Gastroesophageal sphincter (tissue), 3 donors: ENCODE results near the gene FRMPD1.

ENCODE experiments used
- CTCF ChIP-seq, 4 experiments: fragments of 200-600 bp in 2 of 4; fragments of 450-650 bp in 2 of 4; sonication (generic) in 1 of 4; IDR thresholded peaks; one replicate each; pipeline ENCODE4 v1.5.1; 2017 to 2019; ENCODE audit warnings: antibody characterized with exemption in 4 of 4, mild to moderate bottlenecking in 2 of 4, moderate library complexity in 2 of 4
- EP300 ChIP-seq: sonication (generic); formaldehyde crosslinking; IDR thresholded peaks from one replicate; pipeline ENCODE4 v1.6.1; 2017; ENCODE audit warnings: antibody characterized with exemption, mild to moderate bottlenecking
- POLR2A ChIP-seq, 2 donors: fragments of 450-650 bp; IDR thresholded peaks; one replicate each; pipeline ENCODE4 v1.6.1; 2017; ENCODE audit warnings: antibody characterized with exemption in 2 of 2, mild to moderate bottlenecking in 2 of 2, moderate library complexity in 1 of 2
- POLR2AphosphoS5 ChIP-seq: sonication (generic); formaldehyde crosslinking; IDR thresholded peaks from one replicate; pipeline ENCODE4 v1.6.1; 2017; ENCODE audit warnings: antibody characterized with exemption

DNA sequence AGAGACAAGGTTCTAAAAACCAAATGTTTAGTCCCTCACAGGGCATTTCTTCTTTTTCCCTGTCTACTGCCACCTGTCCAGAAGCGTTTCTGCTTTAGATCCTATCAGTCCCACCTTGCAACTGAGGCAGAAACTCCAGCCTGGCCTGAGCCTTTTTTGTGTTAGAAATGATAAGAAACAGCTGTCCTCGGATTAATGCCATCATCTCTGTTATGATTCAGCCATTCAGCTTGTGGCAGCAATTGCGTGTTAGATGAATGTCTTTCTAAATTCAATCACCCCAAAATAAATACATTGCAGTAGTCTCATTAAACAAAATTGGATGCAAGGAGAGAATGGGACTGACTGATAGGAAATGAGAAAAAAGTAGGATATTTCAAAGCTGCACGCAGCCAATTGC, 28.3 kb upstream of the FRMPD1 start:
- TF ChIP-seq CTCF (IDR thresholded peaks at IDR 0.05) (no peak), EP300 (no peak), POLR2A (IDR thresholded peaks at IDR 0.05) (no peak), POLR2AphosphoS5 (no peak)
